IMR-90 (cell line): ENCODE measurements around the gene RALGAPA1.

Experiments used
- BHLHE40 ChIP-seq: fragments of 150-350 bp; IDR thresholded peaks from 2 replicates; pipeline ENCODE4 v1.6.1; 2016; ENCODE audit warnings: mild to moderate bottlenecking, low read depth, low read length
- CHD1 ChIP-seq: IDR thresholded peaks from 2 replicates; pipeline ENCODE4 v1.6.1; 2012; ENCODE audit warnings: low read depth, low read length, improper control_type of control experiment
- FOS ChIP-seq: fragments of 150-350 bp; IDR thresholded peaks from 2 replicates; pipeline ENCODE4 v1.6.1; 2016; ENCODE audit warnings: low read depth, low read length
- NFE2L2 ChIP-seq: fragments of 150-350 bp; IDR thresholded peaks from 2 replicates; pipeline ENCODE4 v1.6.1; 2016; ENCODE audit warnings: low read depth, mild to moderate bottlenecking, low read length
- POLR2A ChIP-seq: IDR thresholded peaks from 2 replicates; pipeline ENCODE4 v1.6.1; 2012; ENCODE audit warnings: mild to moderate bottlenecking, low read depth, low read length
- RAD21 ChIP-seq: IDR thresholded peaks from 2 replicates; pipeline ENCODE4 v1.6.1; 2012; ENCODE audit warnings: low read length, improper control_type of control experiment
- TF ChIP-seq, protein P1 (sequence below): conservative IDR thresholded peaks from 2 replicates; pipeline ENCODE4 v1.5.1; 2012; ENCODE audit warnings: mild to moderate bottlenecking, low read depth, low read length, improper control_type of control experiment
- TF ChIP-seq, protein P2 (sequence below): fragments of 150-350 bp; IDR thresholded peaks from 2 replicates; pipeline ENCODE4 v1.6.1; 2017; ENCODE audit warnings: mild to moderate bottlenecking, antibody characterized with exemption, low read length, low read depth

DNA sequence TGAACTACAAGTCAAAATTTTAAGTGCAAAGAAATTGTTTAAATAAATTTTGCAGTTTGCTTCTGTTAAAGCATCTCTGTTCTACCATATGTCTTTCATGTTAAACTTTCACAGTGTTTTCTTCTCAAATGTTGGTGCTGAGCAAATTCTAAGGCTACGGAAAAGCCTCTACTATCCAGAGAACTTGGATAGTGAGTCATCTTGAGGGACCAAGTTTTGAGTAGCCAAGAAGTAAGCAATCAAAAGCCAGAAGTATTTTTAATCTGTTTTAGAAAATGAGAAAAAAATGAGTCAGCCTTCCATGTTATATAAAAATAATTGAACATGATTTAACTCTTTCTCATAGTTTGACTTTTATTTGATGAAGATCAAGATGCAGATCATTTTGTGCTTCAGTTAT, 20.4 kb upstream of the RALGAPA1 start:
- TF ChIP-seq POLR2A: no peak
- no peak for TF ChIP-seq RAD21
- TF ChIP-seq, protein P1, sequence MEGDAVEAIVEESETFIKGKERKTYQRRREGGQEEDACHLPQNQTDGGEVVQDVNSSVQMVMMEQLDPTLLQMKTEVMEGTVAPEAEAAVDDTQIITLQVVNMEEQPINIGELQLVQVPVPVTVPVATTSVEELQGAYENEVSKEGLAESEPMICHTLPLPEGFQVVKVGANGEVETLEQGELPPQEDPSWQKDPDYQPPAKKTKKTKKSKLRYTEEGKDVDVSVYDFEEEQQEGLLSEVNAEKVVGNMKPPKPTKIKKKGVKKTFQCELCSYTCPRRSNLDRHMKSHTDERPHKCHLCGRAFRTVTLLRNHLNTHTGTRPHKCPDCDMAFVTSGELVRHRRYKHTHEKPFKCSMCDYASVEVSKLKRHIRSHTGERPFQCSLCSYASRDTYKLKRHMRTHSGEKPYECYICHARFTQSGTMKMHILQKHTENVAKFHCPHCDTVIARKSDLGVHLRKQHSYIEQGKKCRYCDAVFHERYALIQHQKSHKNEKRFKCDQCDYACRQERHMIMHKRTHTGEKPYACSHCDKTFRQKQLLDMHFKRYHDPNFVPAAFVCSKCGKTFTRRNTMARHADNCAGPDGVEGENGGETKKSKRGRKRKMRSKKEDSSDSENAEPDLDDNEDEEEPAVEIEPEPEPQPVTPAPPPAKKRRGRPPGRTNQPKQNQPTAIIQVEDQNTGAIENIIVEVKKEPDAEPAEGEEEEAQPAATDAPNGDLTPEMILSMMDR: no peak
- TF ChIP-seq FOS: peak; percentile 28; the same call in 1 of the 2 replicates
- TF ChIP-seq BHLHE40: no peak
- TF ChIP-seq NFE2L2: no peak
- TF ChIP-seq CHD1: no peak
- TF ChIP-seq, protein P2, sequence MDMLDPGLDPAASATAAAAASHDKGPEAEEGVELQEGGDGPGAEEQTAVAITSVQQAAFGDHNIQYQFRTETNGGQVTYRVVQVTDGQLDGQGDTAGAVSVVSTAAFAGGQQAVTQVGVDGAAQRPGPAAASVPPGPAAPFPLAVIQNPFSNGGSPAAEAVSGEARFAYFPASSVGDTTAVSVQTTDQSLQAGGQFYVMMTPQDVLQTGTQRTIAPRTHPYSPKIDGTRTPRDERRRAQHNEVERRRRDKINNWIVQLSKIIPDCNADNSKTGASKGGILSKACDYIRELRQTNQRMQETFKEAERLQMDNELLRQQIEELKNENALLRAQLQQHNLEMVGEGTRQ: no peak
